Measurements from ENCODE around the gene DCXR. TPM values are rescaled to one million over a fixed set of nuclear protein-coding genes. Genes with fewer than 3 reads are reported as not detected.

The DCXR gene
- total RNA-seq, 1 donor from 2014 or later, result 219 TPM

DNA sequence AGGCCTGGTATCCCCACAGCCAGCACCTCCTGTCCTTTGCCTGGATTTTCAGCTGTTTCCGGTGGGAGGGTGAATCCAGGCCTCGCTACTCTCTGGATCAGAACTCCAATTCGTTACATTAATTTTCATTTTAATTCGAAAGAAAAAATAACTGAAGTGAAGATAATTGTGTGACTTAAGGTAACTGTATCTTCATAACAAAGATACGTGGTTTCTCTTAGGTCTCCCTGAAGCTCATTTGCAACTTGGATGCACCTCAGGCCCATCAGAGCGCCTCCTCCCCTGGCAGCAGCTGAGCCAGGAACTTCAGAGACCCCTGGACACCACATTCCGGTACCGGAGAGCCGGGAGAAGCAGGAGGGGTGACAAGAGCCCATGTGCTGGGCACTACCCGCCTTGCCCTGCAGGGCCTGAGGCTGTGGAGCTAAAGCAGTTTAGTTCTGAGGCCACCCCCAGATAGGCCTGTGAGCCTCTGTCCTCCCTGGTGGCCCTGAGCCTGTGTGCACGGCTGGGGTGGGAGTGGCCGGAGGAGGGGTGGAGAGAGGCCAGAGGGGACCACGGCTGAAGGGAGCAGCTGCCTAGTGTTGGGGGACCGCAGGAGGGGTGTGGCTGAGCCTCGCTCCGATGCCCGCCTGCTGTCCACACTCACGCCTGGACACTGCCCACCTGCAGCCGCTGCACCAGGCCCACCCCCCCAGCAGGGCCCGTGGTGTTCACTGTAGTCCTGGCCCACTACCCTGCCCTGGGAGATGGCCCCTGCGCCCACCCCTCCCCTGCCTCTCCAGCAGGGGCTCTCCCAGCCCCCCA lies 39.5 kb upstream of the DCXR start:
- TF ChIP-seq, protein P1, sequence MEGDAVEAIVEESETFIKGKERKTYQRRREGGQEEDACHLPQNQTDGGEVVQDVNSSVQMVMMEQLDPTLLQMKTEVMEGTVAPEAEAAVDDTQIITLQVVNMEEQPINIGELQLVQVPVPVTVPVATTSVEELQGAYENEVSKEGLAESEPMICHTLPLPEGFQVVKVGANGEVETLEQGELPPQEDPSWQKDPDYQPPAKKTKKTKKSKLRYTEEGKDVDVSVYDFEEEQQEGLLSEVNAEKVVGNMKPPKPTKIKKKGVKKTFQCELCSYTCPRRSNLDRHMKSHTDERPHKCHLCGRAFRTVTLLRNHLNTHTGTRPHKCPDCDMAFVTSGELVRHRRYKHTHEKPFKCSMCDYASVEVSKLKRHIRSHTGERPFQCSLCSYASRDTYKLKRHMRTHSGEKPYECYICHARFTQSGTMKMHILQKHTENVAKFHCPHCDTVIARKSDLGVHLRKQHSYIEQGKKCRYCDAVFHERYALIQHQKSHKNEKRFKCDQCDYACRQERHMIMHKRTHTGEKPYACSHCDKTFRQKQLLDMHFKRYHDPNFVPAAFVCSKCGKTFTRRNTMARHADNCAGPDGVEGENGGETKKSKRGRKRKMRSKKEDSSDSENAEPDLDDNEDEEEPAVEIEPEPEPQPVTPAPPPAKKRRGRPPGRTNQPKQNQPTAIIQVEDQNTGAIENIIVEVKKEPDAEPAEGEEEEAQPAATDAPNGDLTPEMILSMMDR (IDR thresholded peaks at IDR 0.05; ENCODE audit: borderline replicate concordance), result no peak
- H3K27me3 ChIP-seq (ENCODE audit: low read depth), result no peaks in the 10 kb centered on the region
- no peak for DNase-seq
- no peak overlapping the region for H3K27ac ChIP-seq (replicated peaks)
- no peak overlapping the region for H3K4me3 ChIP-seq
- intact Hi-C loops (cut with micrococcal nuclease), result no loop called here
- H3K4me1 ChIP-seq, result no peaks in the 10 kb centered on the region
- H3K36me3 ChIP-seq, result peaks cover 29% of the 10 kb centered on the region
- H3K9me3 ChIP-seq (replicated peaks), result no peaks in the 10 kb centered on the region

DNA sequence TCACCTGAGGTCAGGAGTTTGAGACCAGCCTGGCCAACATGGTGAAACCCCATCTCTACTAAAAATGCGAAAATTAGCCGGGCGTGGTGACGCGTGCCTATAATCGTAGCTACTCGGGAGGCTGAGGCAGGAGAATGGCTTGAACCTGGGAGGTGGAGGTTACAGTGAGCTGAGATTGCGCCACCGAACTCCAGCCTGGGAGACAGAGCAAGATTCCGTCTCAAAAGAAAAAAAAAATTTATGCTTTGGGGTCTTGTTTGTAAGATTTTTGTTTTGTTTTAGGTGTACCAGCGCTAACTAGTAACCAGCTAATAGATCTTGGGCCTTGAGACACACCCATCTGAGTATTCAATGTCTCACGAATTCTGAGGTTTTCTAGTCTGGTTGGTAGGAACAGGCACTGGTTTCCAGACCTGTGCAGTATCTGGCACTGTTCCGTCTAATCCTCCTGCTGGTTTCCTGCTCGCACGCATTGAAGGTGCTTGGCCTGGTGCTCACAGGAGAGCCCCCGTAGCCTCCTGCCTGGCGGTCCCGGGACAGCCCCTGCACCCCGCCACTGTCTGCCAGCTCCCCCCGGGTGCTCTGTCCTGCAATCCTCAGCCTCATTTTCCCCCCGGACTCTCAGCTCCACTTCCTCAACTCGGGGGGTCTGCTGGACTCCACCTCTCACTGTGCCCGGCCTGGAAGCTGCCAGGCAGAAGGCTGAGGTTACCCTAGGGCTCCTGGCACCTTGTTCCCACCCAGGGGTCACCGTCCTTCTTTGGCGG lies 38.7 kb upstream of the DCXR start:
- Histone ChIP-seq H3K27me3 (ENCODE audit: low read depth) (no peaks in the 10 kb centered on the region), H3K4me3 (no peak overlapping the region), H3K27ac (replicated peaks) (no peak overlapping the region), H3K9me3 (replicated peaks) (no peaks in the 10 kb centered on the region), H3K36me3 (peaks cover 23% of the 10 kb centered on the region), H3K4me1 (no peaks in the 10 kb centered on the region)
- intact Hi-C loops (cut with micrococcal nuclease), result no loop called here
- DNase-seq, result no peak
- TF ChIP-seq, protein P1 (IDR thresholded peaks at IDR 0.05; ENCODE audit: borderline replicate concordance), result no peak

DNA sequence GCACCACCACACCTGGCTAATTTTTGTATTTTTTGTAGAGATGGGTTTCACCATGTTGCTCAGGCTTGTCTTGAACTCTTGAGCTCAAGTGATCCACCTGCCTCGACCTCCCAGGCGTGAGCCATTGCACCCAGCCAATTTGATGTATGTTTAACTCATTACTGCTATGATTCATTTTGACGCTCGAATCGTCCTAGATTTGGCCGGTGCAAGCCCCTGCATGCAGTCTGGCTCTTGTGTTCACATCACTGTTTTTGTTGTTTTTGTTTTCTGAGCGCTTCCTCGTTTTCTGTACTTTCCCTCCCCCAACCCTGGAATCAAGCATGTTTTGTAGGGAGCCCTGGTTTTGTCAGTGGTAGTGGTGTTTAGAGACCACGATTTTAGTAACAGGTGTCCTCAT lies 35.9 kb upstream of the DCXR start:
- DNase-seq, result no peak
- Histone ChIP-seq H3K4me3 (no peak overlapping the region), H3K27ac (replicated peaks) (no peak overlapping the region), H3K36me3 (no peaks in the 10 kb centered on the region), H3K4me1 (no peaks in the 10 kb centered on the region), H3K27me3 (ENCODE audit: low read depth) (no peaks in the 10 kb centered on the region), H3K9me3 (replicated peaks) (no peaks in the 10 kb centered on the region)
- intact Hi-C loops (cut with micrococcal nuclease), result no loop called here
- TF ChIP-seq, protein P1 (IDR thresholded peaks at IDR 0.05; ENCODE audit: borderline replicate concordance), result no peak

GRCh38 chr17:82072827-82073226 lies 35.3 kb upstream of the DCXR start:
- intact Hi-C loops (cut with micrococcal nuclease), result no loop called here
- no peak overlapping the region for H3K27ac ChIP-seq (replicated peaks)
- no peaks in the 10 kb centered on the region for H3K4me1 ChIP-seq
- H3K27me3 ChIP-seq (ENCODE audit: low read depth), result no peaks in the 10 kb centered on the region
- TF ChIP-seq, protein P1 (IDR thresholded peaks at IDR 0.05; ENCODE audit: borderline replicate concordance), result no peak
- no peak overlapping the region for H3K4me3 ChIP-seq
- no peaks in the 10 kb centered on the region for H3K36me3 ChIP-seq
- H3K9me3 ChIP-seq (replicated peaks), result no peaks in the 10 kb centered on the region
- DNase-seq, result no peak

GRCh38 chr17:82070611-82071010 lies 33.1 kb upstream of the DCXR start:
- H3K36me3 ChIP-seq, result no peaks in the 10 kb centered on the region
- H3K27ac ChIP-seq (replicated peaks), result no peak overlapping the region
- H3K4me3 ChIP-seq, result no peak overlapping the region
- H3K27me3 ChIP-seq (ENCODE audit: low read depth), result no peaks in the 10 kb centered on the region
- no peak for DNase-seq
- intact Hi-C loops (cut with micrococcal nuclease), result no loop called here
- H3K9me3 ChIP-seq (replicated peaks), result no peaks in the 10 kb centered on the region
- TF ChIP-seq, protein P1 (IDR thresholded peaks at IDR 0.05; ENCODE audit: borderline replicate concordance), result no peak
- peaks cover 11% of the 10 kb centered on the region for H3K4me1 ChIP-seq

Data from left ventricle myocardium inferior (tissue), 1 donor.